Cardiac fibroblast (primary cell): ENCODE measurements around the gene IQGAP2.

Experiments used
- DNase-seq, 2 donors: peaks; one replicate each; pipeline versions ENCODE4 v3.0.0 to v3.0.0-alpha.2; 2010; ENCODE audit warnings: low read depth in 2 of 2
- H3K4me3 ChIP-seq, 2 donors: replicated peaks in 1 of 2; 1 replicate in 1 of 2; 2 replicates in 1 of 2; pipeline ENCODE4 v1.5.1; 2011; ENCODE audit warnings: low read depth in 2 of 2, low read length in 2 of 2, mild to moderate bottlenecking in 2 of 2, moderate library complexity in 1 of 2
- CTCF ChIP-seq: IDR thresholded peaks from one replicate; pipeline ENCODE4 v1.5.1; 2011; ENCODE audit warnings: low read depth, mild to moderate bottlenecking, low read length, inconsistent platforms

IQGAP2 gene

GRCh38 chr5:76457674-76458485 lies 54.8 kb downstream of the IQGAP2 start:
- DNase-seq, result no peak
- H3K4me3 ChIP-seq, result no peak overlapping the region
- no peak for TF ChIP-seq CTCF

GRCh38 chr5:76458486-76458830 lies 55.4 kb downstream of the IQGAP2 start:
- DNase-seq, result no peak
- TF ChIP-seq CTCF, result no peak
- H3K4me3 ChIP-seq, result no peak overlapping the region

- TF ChIP-seq CTCF, result no peak
- DNase-seq, result no peak
- H3K4me3 ChIP-seq, result no peak overlapping the region
Measured at GRCh38 chr5:76460104-76460503, 57.0 kb downstream of the IQGAP2 start.

GRCh38 chr5:76462097-76462667 lies 59.1 kb downstream of the IQGAP2 start:
- DNase-seq, result no peak
- TF ChIP-seq CTCF, result no peak
- no peak overlapping the region for H3K4me3 ChIP-seq

- TF ChIP-seq CTCF, result no peak
- DNase-seq, result no peak
- no peak overlapping the region for H3K4me3 ChIP-seq
Measured at GRCh38 chr5:76467216-76467615, 64.1 kb downstream of the IQGAP2 start.

- TF ChIP-seq CTCF, result no peak
- H3K4me3 ChIP-seq, result no peak overlapping the region
- DNase-seq, result peak in 1 of 2 donors; percentile 1
Measured at GRCh38 chr5:76468635-76469425, 65.7 kb downstream of the IQGAP2 start.
